Vagina (tissue), 2 donors: Measurements from ENCODE around the gene TAS2R3. TPM values are rescaled to one million over a fixed set of nuclear protein-coding genes. Genes with fewer than 3 reads are reported as not detected.

Experiments used
- DNase-seq, 2 donors: peaks; one replicate each; pipeline ENCODE4 v3.0.0-alpha.2; 2017; ENCODE audit errors: extremely low spot score in 2 of 2
- H3K27ac ChIP-seq: fragments of 200-600 bp; sonication (generic); one replicate; pipeline ENCODE4 v1.5.1; 2019
- H3K27me3 ChIP-seq: fragments of 200-600 bp; sonication (generic); one replicate; pipeline ENCODE4 v1.5.1; 2019
- H3K36me3 ChIP-seq, 2 donors: fragments of 200-600 bp; sonication (generic); one replicate each; pipeline ENCODE4 v1.5.1; 2017 to 2019
- H3K4me1 ChIP-seq: fragments of 200-600 bp; sonication (generic); one replicate; pipeline ENCODE4 v1.5.1; 2019
- H3K4me3 ChIP-seq, 2 donors: fragments of 200-600 bp; sonication (generic); 1 replicate in 1 of 2; 2 replicates in 1 of 2; pipeline ENCODE4 v1.5.1; 2016 to 2019
- H3K9me3 ChIP-seq: fragments of 200-600 bp; sonication (generic); one replicate; pipeline ENCODE4 v1.5.1; 2019
- POLR2A ChIP-seq, 2 donors: fragments of 450-650 bp; IDR thresholded peaks; one replicate each; pipeline ENCODE4 v1.6.1; 2017; ENCODE audit warnings: antibody characterized with exemption in 2 of 2, mild to moderate bottlenecking in 2 of 2, moderate library complexity in 2 of 2
- POLR2AphosphoS5 ChIP-seq, 2 donors: sonication (generic); formaldehyde crosslinking; IDR thresholded peaks; one replicate each; pipeline ENCODE4 v1.9.0; 2017; ENCODE audit warnings: antibody characterized with exemption in 2 of 2, mild to moderate bottlenecking in 2 of 2, low read depth in 1 of 2; ENCODE audit not compliant: insufficient read depth in 1 of 2
- intact Hi-C: fragments of 100-400 bp; cut with DNase I; formaldehyde crosslinking; loops from one replicate; pipeline ENCODE4 v1.15.1; 2023
- small RNA-seq: library from RNA; depleted of rRNA; stranded (forward); fragments of <200 nt; gene quantifications from one replicate; pipeline ENCODE3, GENCODE V24; 2016
- total RNA-seq: library from RNA; depleted of rRNA; stranded (reverse); fragments of >200 nt; gene quantifications from one replicate; pipeline ENCODE4 v1.2.3, GENCODE V29; 2016
- TF ChIP-seq, protein P1 (sequence below), 3 experiments: fragments of 450-650 bp in 2 of 3; fragments of 200-600 bp in 1 of 3; sonication (generic) in 1 of 3; IDR thresholded peaks; one replicate each; pipeline ENCODE4 v1.5.1; 2017 to 2019; ENCODE audit warnings: antibody characterized with exemption in 3 of 3, mild to moderate bottlenecking in 2 of 3, moderate library complexity in 2 of 3

The TAS2R3 gene
- total RNA-seq, 1 donor from 2014 or later = 1.5 TPM

GRCh38 chr7:141785706-141786552 lies 22.0 kb downstream of the TAS2R3 start:
- no peak overlapping the region for H3K4me3 ChIP-seq
- no peaks in the 10 kb centered on the region for H3K4me1 ChIP-seq
- no peaks in the 10 kb centered on the region for H3K27me3 ChIP-seq
- intact Hi-C loops = no loop called here
- TF ChIP-seq, protein P1, sequence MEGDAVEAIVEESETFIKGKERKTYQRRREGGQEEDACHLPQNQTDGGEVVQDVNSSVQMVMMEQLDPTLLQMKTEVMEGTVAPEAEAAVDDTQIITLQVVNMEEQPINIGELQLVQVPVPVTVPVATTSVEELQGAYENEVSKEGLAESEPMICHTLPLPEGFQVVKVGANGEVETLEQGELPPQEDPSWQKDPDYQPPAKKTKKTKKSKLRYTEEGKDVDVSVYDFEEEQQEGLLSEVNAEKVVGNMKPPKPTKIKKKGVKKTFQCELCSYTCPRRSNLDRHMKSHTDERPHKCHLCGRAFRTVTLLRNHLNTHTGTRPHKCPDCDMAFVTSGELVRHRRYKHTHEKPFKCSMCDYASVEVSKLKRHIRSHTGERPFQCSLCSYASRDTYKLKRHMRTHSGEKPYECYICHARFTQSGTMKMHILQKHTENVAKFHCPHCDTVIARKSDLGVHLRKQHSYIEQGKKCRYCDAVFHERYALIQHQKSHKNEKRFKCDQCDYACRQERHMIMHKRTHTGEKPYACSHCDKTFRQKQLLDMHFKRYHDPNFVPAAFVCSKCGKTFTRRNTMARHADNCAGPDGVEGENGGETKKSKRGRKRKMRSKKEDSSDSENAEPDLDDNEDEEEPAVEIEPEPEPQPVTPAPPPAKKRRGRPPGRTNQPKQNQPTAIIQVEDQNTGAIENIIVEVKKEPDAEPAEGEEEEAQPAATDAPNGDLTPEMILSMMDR (IDR thresholded peaks at IDR 0.05) = peak in 2 of 3 experiments; percentile 6 to 25
- TF ChIP-seq POLR2AphosphoS5 (IDR thresholded peaks at IDR 0.05; ENCODE audit: insufficient read depth in 1 of 2, low read depth in 1 of 2) = no peak
- H3K36me3 ChIP-seq = no peaks in the 10 kb centered on the region
- no peak for DNase-seq
- H3K9me3 ChIP-seq = no peaks in the 10 kb centered on the region
- H3K27ac ChIP-seq = no peak overlapping the region

GRCh38 chr7:141788296-141788695 lies 24.4 kb downstream of the TAS2R3 start:
- no peaks in the 10 kb centered on the region for H3K27me3 ChIP-seq
- TF ChIP-seq, protein P1 (IDR thresholded peaks at IDR 0.05) = no peak
- H3K27ac ChIP-seq = no peak overlapping the region
- H3K4me3 ChIP-seq = no peak overlapping the region
- no peaks in the 10 kb centered on the region for H3K36me3 ChIP-seq
- DNase-seq = no peak
- no peaks in the 10 kb centered on the region for H3K9me3 ChIP-seq
- intact Hi-C loops = no loop called here
- no peaks in the 10 kb centered on the region for H3K4me1 ChIP-seq

DNA sequence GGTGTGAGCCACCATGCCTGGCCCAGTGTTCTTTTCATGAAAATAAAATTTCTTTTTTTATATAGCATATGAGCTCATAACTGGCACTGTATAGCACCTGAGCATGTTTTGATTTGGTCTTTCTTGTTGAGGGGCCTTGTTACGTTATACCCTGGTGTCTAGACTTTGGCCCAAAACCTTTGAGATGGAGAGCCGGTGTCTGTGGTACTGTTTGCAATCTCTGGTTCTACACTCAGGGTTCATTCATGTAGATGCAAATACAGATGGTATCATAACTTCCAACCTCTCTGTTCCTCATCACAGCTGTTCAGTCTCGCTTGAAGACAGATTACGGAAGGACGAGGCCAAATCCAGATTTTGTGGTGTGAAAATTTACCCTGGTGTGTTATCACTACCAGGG lies 26.0 kb downstream of the TAS2R3 start, which contains the start of gene TAS2R5:
Gene TAS2R5, plus strand, starts transcription at position 301 of the 400 bp plus-strand sequence. CDS start 145 bp downstream, outside the sequence.
- intact Hi-C loops = no loop called here
- DNase-seq = no peak
- TF ChIP-seq, protein P1 (IDR thresholded peaks at IDR 0.05) = no peak
- TF ChIP-seq POLR2AphosphoS5 (IDR thresholded peaks at IDR 0.05; ENCODE audit: insufficient read depth in 1 of 2, low read depth in 1 of 2) (no peak), POLR2A (IDR thresholded peaks at IDR 0.05) (no peak)
- no peak within 1 kb of the TSS for H3K4me3 ChIP-seq
- no peaks in the 10 kb centered on the region for H3K27me3 ChIP-seq
- no peak within 1 kb of the TSS for H3K27ac ChIP-seq
- H3K4me1 ChIP-seq = no peaks in the 10 kb centered on the region
- no peaks in the 10 kb centered on the region for H3K9me3 ChIP-seq
- no peaks in the 10 kb centered on the region for H3K36me3 ChIP-seq

DNA sequence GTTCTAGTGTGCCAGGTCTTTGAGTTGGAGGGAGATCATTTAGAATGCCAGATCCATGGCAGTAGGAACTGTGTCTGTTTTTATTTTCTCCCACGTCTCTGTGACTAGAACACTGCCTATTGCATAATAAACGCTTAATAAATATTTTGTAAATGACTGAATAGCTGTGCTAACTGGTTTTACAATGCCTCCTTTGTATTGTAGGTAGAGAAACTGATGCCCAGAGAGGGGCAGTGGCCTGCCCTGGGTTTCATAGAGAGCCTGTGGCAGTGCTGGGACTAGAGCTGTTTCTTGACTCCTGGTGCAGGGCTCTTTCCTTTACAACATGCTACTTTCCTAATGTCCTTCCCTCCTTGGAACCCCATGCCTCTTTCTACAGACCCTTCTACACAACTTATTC lies 28.6 kb downstream of the TAS2R3 start:
- Histone ChIP-seq H3K4me1 (no peaks in the 10 kb centered on the region), H3K9me3 (no peaks in the 10 kb centered on the region), H3K36me3 (no peaks in the 10 kb centered on the region), H3K27ac (no peak overlapping the region), H3K27me3 (no peaks in the 10 kb centered on the region), H3K4me3 (no peak overlapping the region)
- no peak for DNase-seq
- TF ChIP-seq POLR2A (IDR thresholded peaks at IDR 0.05) = no peak
- intact Hi-C loops = no loop called here

Small RNAs within 50 kb of the gene (small RNA-seq; reads per million reads assigned to genes)
- not detected for gene RNU1-82P

Other genes with a start within 250 kb of the TAS2R3 start
- gene AGK, start 212.7 kb upstream of the TAS2R3 start, total RNA-seq = 21.1 TPM
- 21.1 TPM for gene DENND11, start 61.9 kb upstream of the TAS2R3 start, total RNA-seq
- not detected for gene WEE2, start 55.7 kb upstream of the TAS2R3 start, total RNA-seq
- 74.4 TPM for gene SSBP1, start 25.7 kb upstream of the TAS2R3 start, total RNA-seq
- 1.5 TPM for gene TAS2R4, start 12.6 kb downstream of the TAS2R3 start, total RNA-seq
- gene TAS2R5, start 26.1 kb downstream of the TAS2R3 start, total RNA-seq = 6.1 TPM
- not detected for gene PRSS37, start 77.4 kb downstream of the TAS2R3 start, total RNA-seq
- gene OR9A4, start 152.3 kb downstream of the TAS2R3 start, total RNA-seq = not detected
- gene CLEC5A, start 182.9 kb downstream of the TAS2R3 start, total RNA-seq = 0.49 TPM
- not detected for gene TAS2R38, start 209.7 kb downstream of the TAS2R3 start, total RNA-seq
- gene MGAM, start 231.8 kb downstream of the TAS2R3 start, total RNA-seq = under 0.01 TPM